Testis (tissue), 3 donors: ENCODE results near the gene GALR2. TPM values are rescaled to one million over a fixed set of nuclear protein-coding genes. Genes with fewer than 3 reads are reported as not detected.

Experiments used
- DNase-seq: peaks from one replicate; pipeline ENCODE4 v3.0.0-alpha.2; 2019
- H3K27ac ChIP-seq, 2 donors: fragments of 200-600 bp; sonication (generic); one replicate each; pipeline ENCODE4 v1.5.1; 2019
- H3K27me3 ChIP-seq: fragments of 200-600 bp; sonication (generic); one replicate; pipeline ENCODE4 v1.5.1; 2019
- H3K36me3 ChIP-seq: fragments of 200-600 bp; sonication (generic); one replicate; pipeline ENCODE4 v1.5.1; 2017; ENCODE audit warnings: low read depth; ENCODE audit errors: missing control alignments
- H3K4me1 ChIP-seq: fragments of 200-600 bp; sonication (generic); one replicate; pipeline ENCODE4 v1.5.1; 2019
- H3K4me3 ChIP-seq, 2 donors: fragments of 200-600 bp; sonication (generic); one replicate each; pipeline ENCODE4 v1.5.1; 2017 to 2019
- H3K9me3 ChIP-seq: fragments of 200-600 bp; sonication (generic); one replicate; pipeline ENCODE4 v1.5.1; 2017
- POLR2A ChIP-seq: fragments of 450-650 bp; IDR thresholded peaks from one replicate; pipeline ENCODE4 v1.6.1; 2017; ENCODE audit warnings: antibody characterized with exemption, mild to moderate bottlenecking, moderate library complexity
- WGBS, 2 donors: methylation state at CpG; one replicate each; pipeline ENCODE4 v1.1.5; 2018; 5-methylcytosine and 5-hydroxymethylcytosine counted together
- intact Hi-C: fragments of 100-400 bp; cut with DNase I; formaldehyde crosslinking; loops from one replicate; pipeline ENCODE4 v1.15.1; 2023; ENCODE audit warnings: low total_unique reads
- polyA plus RNA-seq: library from polyadenylated mRNA; stranded (reverse); fragments of 350-450 nt; fragmentation: Illumina TruSeq; extraction: RNeasy Lipid Tissue Mini Kit (QIAGEN cat#74804); gene quantifications from one replicate; pipeline ENCODE4 v1.2.3, GENCODE V29; 2014; ENCODE audit warnings: low read depth, low replicate concordance; ENCODE audit not compliant: insufficient read depth
- total RNA-seq, 2 donors: library from RNA; depleted of rRNA; stranded (reverse); fragments of >200 nt; gene quantifications; one replicate each; pipeline ENCODE4 v1.2.3, GENCODE V29; 2016
- TF ChIP-seq, protein P1 (sequence below), 3 experiments: fragments of 450-650 bp in 2 of 3; fragments of 200-600 bp in 1 of 3; sonication (generic) in 1 of 3; IDR thresholded peaks; one replicate each; pipeline ENCODE4 v1.5.1; 2016 to 2019; ENCODE audit warnings: antibody characterized with exemption in 3 of 3, mild to moderate bottlenecking in 2 of 3, moderate library complexity in 1 of 3

GALR2 gene
- total and polyA plus RNA-seq, 3 donors from 2014 or later = 0.31 to 1.6 (median 0.47) TPM

GRCh38 chr17:76049836-76050537 lies 24.6 kb upstream of the GALR2 start:
- H3K4me3 ChIP-seq = no peak overlapping the region
- H3K4me1 ChIP-seq = no peaks in the 10 kb centered on the region
- DNase-seq = no peak
- TF ChIP-seq, protein P1, sequence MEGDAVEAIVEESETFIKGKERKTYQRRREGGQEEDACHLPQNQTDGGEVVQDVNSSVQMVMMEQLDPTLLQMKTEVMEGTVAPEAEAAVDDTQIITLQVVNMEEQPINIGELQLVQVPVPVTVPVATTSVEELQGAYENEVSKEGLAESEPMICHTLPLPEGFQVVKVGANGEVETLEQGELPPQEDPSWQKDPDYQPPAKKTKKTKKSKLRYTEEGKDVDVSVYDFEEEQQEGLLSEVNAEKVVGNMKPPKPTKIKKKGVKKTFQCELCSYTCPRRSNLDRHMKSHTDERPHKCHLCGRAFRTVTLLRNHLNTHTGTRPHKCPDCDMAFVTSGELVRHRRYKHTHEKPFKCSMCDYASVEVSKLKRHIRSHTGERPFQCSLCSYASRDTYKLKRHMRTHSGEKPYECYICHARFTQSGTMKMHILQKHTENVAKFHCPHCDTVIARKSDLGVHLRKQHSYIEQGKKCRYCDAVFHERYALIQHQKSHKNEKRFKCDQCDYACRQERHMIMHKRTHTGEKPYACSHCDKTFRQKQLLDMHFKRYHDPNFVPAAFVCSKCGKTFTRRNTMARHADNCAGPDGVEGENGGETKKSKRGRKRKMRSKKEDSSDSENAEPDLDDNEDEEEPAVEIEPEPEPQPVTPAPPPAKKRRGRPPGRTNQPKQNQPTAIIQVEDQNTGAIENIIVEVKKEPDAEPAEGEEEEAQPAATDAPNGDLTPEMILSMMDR (IDR thresholded peaks at IDR 0.05) = no peak
- no peaks in the 10 kb centered on the region for H3K9me3 ChIP-seq
- no peaks in the 10 kb centered on the region for H3K36me3 ChIP-seq
- no peak overlapping the region for H3K27ac ChIP-seq
- H3K27me3 ChIP-seq = no peaks in the 10 kb centered on the region
- WGBS, 2 donors = 90 to 92% methylated on average over 15 of the region's 15 CpGs
- intact Hi-C loops = no loop called here

DNA sequence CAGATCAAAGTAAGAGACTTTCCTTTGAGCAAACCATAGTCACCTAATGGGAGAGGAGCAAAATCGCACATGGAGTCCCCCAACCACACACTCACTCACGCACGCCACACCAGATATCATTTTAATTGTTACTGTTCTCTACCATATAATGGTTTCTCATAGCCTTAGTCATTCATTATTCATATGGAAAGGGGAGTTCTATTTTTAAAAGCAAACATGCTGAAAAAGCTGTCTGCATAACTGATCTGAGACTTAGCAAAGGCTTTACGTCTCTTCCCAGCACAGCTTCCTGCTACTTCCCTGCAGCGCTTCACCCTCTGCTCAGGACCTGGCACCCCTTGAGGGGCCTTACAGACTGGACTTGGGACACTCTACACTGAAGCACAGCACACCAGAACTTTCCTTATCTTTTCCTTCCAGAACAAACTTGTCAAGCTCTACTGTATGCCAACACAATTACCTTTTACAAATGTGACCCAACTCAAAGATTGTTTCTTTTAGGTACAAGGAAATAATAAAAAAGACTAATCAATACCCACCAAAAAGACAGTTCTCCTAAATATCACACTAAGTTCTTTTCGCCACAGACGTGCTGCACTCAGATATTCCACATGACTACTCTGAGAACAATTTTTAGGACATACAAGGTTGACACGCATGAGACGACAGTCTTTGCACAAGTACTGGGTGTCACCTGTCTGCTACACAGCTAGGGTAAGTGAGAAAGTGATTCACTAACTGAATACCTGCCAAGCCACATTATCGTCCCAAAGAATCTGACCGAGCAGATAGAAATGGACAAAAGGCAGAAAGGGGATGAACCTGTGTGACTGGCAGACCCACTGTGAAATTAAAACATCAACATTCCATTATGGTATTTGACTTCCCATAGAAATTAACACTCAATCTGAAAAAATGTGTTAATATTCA lies 23.8 kb upstream of the GALR2 start:
- intact Hi-C loops = no loop called here
- Histone ChIP-seq H3K4me1 (no peaks in the 10 kb centered on the region), H3K36me3 (no peaks in the 10 kb centered on the region), H3K9me3 (no peaks in the 10 kb centered on the region), H3K27me3 (no peaks in the 10 kb centered on the region), H3K4me3 (no peak overlapping the region), H3K27ac (no peak overlapping the region)
- 90 to 97% methylated on average over 11 of the region's 11 CpGs for WGBS, 2 donors
- TF ChIP-seq POLR2A = no peak
- TF ChIP-seq, protein P1 (IDR thresholded peaks at IDR 0.05) = no peak
- DNase-seq = no peak

DNA sequence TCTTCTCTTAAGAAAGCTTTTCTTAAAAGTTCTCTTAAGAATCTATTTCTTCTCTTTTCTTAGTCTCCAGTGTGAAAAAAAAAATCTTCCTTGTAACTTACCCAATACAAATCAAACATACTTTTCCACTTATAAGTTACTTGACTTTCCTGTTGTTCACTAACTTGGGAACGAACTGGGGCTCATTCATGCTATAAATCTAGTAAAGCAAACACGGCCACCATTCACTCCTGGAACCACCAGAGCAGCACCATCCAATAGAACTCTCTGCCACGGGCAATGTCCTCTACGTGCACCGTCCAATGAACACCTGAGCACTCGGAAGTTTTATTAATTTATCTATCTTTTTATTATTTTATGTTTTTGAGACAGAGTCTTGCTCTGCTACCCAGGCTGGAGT lies 23.0 kb upstream of the GALR2 start:
- 81 to 86% methylated on average over 6 of the region's 6 CpGs for WGBS, 2 donors
- no peak for TF ChIP-seq POLR2A
- TF ChIP-seq, protein P1 (IDR thresholded peaks at IDR 0.05) = no peak
- Histone ChIP-seq H3K27me3 (no peaks in the 10 kb centered on the region), H3K36me3 (no peaks in the 10 kb centered on the region), H3K9me3 (no peaks in the 10 kb centered on the region), H3K27ac (no peak overlapping the region), H3K4me1 (no peaks in the 10 kb centered on the region), H3K4me3 (no peak overlapping the region)
- intact Hi-C loops = no loop called here
- DNase-seq = no peak

DNA sequence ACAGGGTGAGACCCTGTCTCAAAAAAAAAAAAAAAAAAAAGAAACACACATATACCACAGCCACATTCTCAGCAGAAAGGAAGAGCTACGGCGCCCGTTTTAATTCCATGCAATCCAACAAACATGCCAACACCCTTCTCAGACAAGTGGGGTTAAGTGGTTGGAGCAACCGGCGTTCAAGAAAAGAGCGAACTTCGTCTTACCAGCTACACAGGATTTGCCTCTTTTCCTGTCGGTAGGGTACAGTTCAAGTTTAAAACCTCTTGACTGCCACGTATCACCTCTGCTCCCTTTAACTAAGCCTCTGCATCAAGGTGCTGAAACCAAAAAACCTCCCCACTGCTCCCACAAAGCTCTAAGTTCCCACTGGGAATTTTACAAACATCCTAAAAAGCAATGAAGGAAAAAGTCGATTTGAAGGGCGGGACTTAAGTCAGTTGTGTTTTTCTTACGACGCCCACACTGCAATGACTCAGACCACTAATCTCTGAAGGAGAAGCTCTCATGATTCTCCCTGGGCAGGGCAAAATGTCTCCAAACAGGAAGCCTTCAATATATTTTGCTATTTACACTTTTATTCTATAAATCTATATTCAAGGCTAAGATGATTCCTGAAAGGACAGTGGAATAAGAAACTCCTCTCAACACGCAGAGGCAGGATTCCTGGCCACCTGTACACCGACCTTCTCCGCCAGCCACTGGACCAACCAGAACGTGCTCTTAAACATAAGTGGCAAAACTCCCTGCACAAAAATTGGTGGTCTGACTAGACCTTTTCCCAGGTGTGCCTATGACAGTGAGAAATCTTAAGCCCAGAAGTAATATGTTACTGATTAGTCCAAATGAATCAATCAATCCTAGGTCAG lies 21.1 kb upstream of the GALR2 start:
- H3K4me3 ChIP-seq = no peak overlapping the region
- intact Hi-C loops = no loop called here
- H3K36me3 ChIP-seq = no peaks in the 10 kb centered on the region
- no peaks in the 10 kb centered on the region for H3K27me3 ChIP-seq
- no peaks in the 10 kb centered on the region for H3K4me1 ChIP-seq
- no peak for DNase-seq
- no peak for TF ChIP-seq POLR2A
- TF ChIP-seq, protein P1 (IDR thresholded peaks at IDR 0.05) = no peak
- no peaks in the 10 kb centered on the region for H3K9me3 ChIP-seq
- no peak overlapping the region for H3K27ac ChIP-seq
- WGBS, 2 donors = 85 to 87% methylated on average over 17 of the region's 17 CpGs
